Neural cell (in vitro differentiated cells): Measurements from ENCODE around the gene LSM5.

ENCODE experiments used
- EP300 ChIP-seq: fragments of 450-650 bp; conservative IDR thresholded peaks from 2 replicates; pipeline ENCODE4 v1.6.1; 2014; ENCODE audit warnings: antibody characterized with exemption, mild to moderate bottlenecking, moderate library complexity; ENCODE audit not compliant: poor library complexity, severe bottlenecking
- EZH2 ChIP-seq: fragments of 200-600, 300-800 bp; shearing (Covaris generic), sonication (generic); IDR thresholded peaks from 2 replicates; pipeline ENCODE4 v1.6.1; 2014; ENCODE audit warnings: antibody characterized with exemption, low read length, borderline replicate concordance, mild to moderate bottlenecking; ENCODE audit not compliant: insufficient read depth, poor library complexity, severe bottlenecking
- POLR2AphosphoS5 ChIP-seq: IDR thresholded peaks from 2 replicates; pipeline ENCODE4 v1.6.1; 2012
- RAD21 ChIP-seq: fragments of 450-650 bp; conservative IDR thresholded peaks from 2 replicates; pipeline ENCODE4 v1.6.1; 2014; ENCODE audit warnings: antibody characterized with exemption, mild to moderate bottlenecking, moderate library complexity
- SMC3 ChIP-seq: fragments of 450-650 bp; conservative IDR thresholded peaks from 2 replicates; pipeline ENCODE4 v1.6.1; 2014; ENCODE audit warnings: antibody characterized with exemption, mild to moderate bottlenecking, moderate library complexity; ENCODE audit not compliant: poor library complexity
- TAF1 ChIP-seq: IDR thresholded peaks from 2 replicates; pipeline ENCODE4 v1.6.1; 2012; ENCODE audit warnings: low read depth
- TF ChIP-seq, protein P1 (sequence below): fragments of 450-650 bp; IDR thresholded peaks from 2 replicates; pipeline ENCODE4 v1.5.1; 2014; ENCODE audit warnings: antibody characterized with exemption, mild to moderate bottlenecking, moderate library complexity; ENCODE audit not compliant: poor library complexity, severe bottlenecking
- TF ChIP-seq, protein P2 (sequence below): IDR thresholded peaks from 2 replicates; pipeline ENCODE4 v1.6.1; 2012; ENCODE audit warnings: borderline replicate concordance

GRCh38 chr7:32507414-32507813, 17.2 kb upstream of the LSM5 start:
- no peak for TF ChIP-seq EP300
- no peak for TF ChIP-seq EZH2
- TF ChIP-seq, protein P1, sequence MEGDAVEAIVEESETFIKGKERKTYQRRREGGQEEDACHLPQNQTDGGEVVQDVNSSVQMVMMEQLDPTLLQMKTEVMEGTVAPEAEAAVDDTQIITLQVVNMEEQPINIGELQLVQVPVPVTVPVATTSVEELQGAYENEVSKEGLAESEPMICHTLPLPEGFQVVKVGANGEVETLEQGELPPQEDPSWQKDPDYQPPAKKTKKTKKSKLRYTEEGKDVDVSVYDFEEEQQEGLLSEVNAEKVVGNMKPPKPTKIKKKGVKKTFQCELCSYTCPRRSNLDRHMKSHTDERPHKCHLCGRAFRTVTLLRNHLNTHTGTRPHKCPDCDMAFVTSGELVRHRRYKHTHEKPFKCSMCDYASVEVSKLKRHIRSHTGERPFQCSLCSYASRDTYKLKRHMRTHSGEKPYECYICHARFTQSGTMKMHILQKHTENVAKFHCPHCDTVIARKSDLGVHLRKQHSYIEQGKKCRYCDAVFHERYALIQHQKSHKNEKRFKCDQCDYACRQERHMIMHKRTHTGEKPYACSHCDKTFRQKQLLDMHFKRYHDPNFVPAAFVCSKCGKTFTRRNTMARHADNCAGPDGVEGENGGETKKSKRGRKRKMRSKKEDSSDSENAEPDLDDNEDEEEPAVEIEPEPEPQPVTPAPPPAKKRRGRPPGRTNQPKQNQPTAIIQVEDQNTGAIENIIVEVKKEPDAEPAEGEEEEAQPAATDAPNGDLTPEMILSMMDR: no peak
- no peak for TF ChIP-seq POLR2AphosphoS5
- no peak for TF ChIP-seq TAF1
- no peak for TF ChIP-seq RAD21
- TF ChIP-seq, protein P2, sequence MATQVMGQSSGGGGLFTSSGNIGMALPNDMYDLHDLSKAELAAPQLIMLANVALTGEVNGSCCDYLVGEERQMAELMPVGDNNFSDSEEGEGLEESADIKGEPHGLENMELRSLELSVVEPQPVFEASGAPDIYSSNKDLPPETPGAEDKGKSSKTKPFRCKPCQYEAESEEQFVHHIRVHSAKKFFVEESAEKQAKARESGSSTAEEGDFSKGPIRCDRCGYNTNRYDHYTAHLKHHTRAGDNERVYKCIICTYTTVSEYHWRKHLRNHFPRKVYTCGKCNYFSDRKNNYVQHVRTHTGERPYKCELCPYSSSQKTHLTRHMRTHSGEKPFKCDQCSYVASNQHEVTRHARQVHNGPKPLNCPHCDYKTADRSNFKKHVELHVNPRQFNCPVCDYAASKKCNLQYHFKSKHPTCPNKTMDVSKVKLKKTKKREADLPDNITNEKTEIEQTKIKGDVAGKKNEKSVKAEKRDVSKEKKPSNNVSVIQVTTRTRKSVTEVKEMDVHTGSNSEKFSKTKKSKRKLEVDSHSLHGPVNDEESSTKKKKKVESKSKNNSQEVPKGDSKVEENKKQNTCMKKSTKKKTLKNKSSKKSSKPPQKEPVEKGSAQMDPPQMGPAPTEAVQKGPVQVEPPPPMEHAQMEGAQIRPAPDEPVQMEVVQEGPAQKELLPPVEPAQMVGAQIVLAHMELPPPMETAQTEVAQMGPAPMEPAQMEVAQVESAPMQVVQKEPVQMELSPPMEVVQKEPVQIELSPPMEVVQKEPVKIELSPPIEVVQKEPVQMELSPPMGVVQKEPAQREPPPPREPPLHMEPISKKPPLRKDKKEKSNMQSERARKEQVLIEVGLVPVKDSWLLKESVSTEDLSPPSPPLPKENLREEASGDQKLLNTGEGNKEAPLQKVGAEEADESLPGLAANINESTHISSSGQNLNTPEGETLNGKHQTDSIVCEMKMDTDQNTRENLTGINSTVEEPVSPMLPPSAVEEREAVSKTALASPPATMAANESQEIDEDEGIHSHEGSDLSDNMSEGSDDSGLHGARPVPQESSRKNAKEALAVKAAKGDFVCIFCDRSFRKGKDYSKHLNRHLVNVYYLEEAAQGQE: no peak
- TF ChIP-seq SMC3: no peak
